Urinary bladder (tissue), 4 donors: Measurements from ENCODE around the gene HSD17B1. TPM values are rescaled to one million over a fixed set of nuclear protein-coding genes. Genes with fewer than 3 reads are reported as not detected.

Source experiments
- DNase-seq: peaks from one replicate; pipeline ENCODE4 v3.0.0-alpha.2; 2015; ENCODE audit errors: extremely low spot score
- H3K27ac ChIP-seq: one replicate; pipeline ENCODE4 v1.5.1; 2013; ENCODE audit warnings: low read depth, mild to moderate bottlenecking, moderate library complexity
- H3K36me3 ChIP-seq: one replicate; pipeline ENCODE4 v1.6.1; 2013; ENCODE audit warnings: mild to moderate bottlenecking, moderate library complexity; ENCODE audit not compliant: insufficient read depth
- H3K4me1 ChIP-seq: one replicate; pipeline ENCODE4 v1.6.1; 2013; ENCODE audit warnings: mild to moderate bottlenecking, moderate library complexity; ENCODE audit not compliant: insufficient read depth
- H3K4me3 ChIP-seq: one replicate; pipeline ENCODE4 v1.5.1; 2013; ENCODE audit warnings: low read depth, low read length
- WGBS: extraction: QIAGEN DNeasy Blood & Tissue Kit; methylation state at CpG from one replicate; pipeline ENCODE4 v1.1.7; 2013; 5-methylcytosine and 5-hydroxymethylcytosine counted together
- polyA plus RNA-seq: library from polyadenylated mRNA; stranded (reverse); fragments of 200-250 nt; gene quantifications from one replicate; pipeline ENCODE4 v1.2.3, GENCODE V29; 2013
- total RNA-seq: library from RNA; depleted of rRNA; stranded (reverse); fragments of >200 nt; gene quantifications from one replicate; pipeline ENCODE4 v1.2.3, GENCODE V29; 2014
- donor health status: healthy with polysubstance abuse.
- donor health status: healthy.

The HSD17B1 gene
- total and polyA plus RNA-seq, 2 donors = 1.5 to 2.5 TPM

- WGBS = 84% methylated on average over 4 of the region's 4 CpGs
- H3K4me1 ChIP-seq = no peaks in the 10 kb centered on the region
- no peak overlapping the region for H3K27ac ChIP-seq
- no peak for DNase-seq
- no peak overlapping the region for H3K4me3 ChIP-seq
- H3K36me3 ChIP-seq = peaks cover 9% of the 10 kb centered on the region
Observed at GRCh38 chr17:42573095-42573494, 20.4 kb downstream of the HSD17B1 start.

- Histone ChIP-seq H3K36me3 (peaks cover 9% of the 10 kb centered on the region), H3K4me1 (no peaks in the 10 kb centered on the region), H3K4me3 (no peak overlapping the region), H3K27ac (no peak overlapping the region)
- 84% methylated on average over 3 of the region's 3 CpGs for WGBS
- DNase-seq = no peak
Observed at GRCh38 chr17:42574463-42574862, 21.7 kb downstream of the HSD17B1 start.

- no peak overlapping the region for H3K27ac ChIP-seq
- no peak for DNase-seq
- WGBS = 5% methylated on average over 18 of the region's 18 CpGs
- no peaks in the 10 kb centered on the region for H3K4me1 ChIP-seq
- peak overlapping the region; percentile 51 for H3K4me3 ChIP-seq
- peaks cover 11% of the 10 kb centered on the region for H3K36me3 ChIP-seq
Observed at GRCh38 chr17:42577140-42577531, 24.4 kb downstream of the HSD17B1 start.

GRCh38 chr17:42577532-42578281 lies 25.0 kb downstream of the HSD17B1 start, which contains the start of gene PSMC3IP:
Gene PSMC3IP, minus strand, starts transcription at chr17:42577729. Its CDS starts 43 bp downstream, at chr17:42577686.
- under 1% methylated on average over 52 of the region's 52 CpGs for WGBS
- DNase-seq = peak; percentile 81
- Histone ChIP-seq H3K4me3 (peak within 1 kb of the TSS; percentile 51), H3K4me1 (no peaks in the 10 kb centered on the region), H3K36me3 (peaks cover 10% of the 10 kb centered on the region), H3K27ac (peak within 1 kb of the TSS; percentile 38)

GRCh38 chr17:42578282-42578869 lies 25.7 kb downstream of the HSD17B1 start:
- Histone ChIP-seq H3K36me3 (peaks cover 4% of the 10 kb centered on the region), H3K4me1 (no peaks in the 10 kb centered on the region), H3K4me3 (peak overlapping the region; percentile 51), H3K27ac (peak overlapping the region; percentile 38)
- no peak for DNase-seq
- WGBS = under 1% methylated on average over 20 of the region's 20 CpGs

- no peak for DNase-seq
- H3K36me3 ChIP-seq = peaks cover 9% of the 10 kb centered on the region
- H3K4me1 ChIP-seq = no peaks in the 10 kb centered on the region
- 40% methylated on average over 2 of the region's 2 CpGs for WGBS
- no peak overlapping the region for H3K27ac ChIP-seq
- H3K4me3 ChIP-seq = no peak overlapping the region
Observed at GRCh38 chr17:42579794-42580551, 27.2 kb downstream of the HSD17B1 start.

- H3K4me1 ChIP-seq = no peaks in the 10 kb centered on the region
- 91% methylated on average over 10 of the region's 10 CpGs for WGBS
- H3K27ac ChIP-seq = no peak overlapping the region
- DNase-seq = no peak
- no peak overlapping the region for H3K4me3 ChIP-seq
- peaks cover 9% of the 10 kb centered on the region for H3K36me3 ChIP-seq
Observed at GRCh38 chr17:42581744-42582270, 29.1 kb downstream of the HSD17B1 start.

GRCh38 chr17:42584880-42585279 lies 32.2 kb downstream of the HSD17B1 start:
- WGBS = 85% methylated on average over 9 of the region's 9 CpGs
- Histone ChIP-seq H3K36me3 (peaks cover 9% of the 10 kb centered on the region), H3K4me1 (no peaks in the 10 kb centered on the region)

GRCh38 chr17:42585353-42585752 lies 32.6 kb downstream of the HSD17B1 start:
- WGBS = 38% methylated on average over 1 of the region's 1 CpG
- Histone ChIP-seq H3K36me3 (peaks cover 9% of the 10 kb centered on the region), H3K4me1 (no peaks in the 10 kb centered on the region), H3K4me3 (no peak overlapping the region), H3K27ac (no peak overlapping the region)
- DNase-seq = no peak

More at GRCh38 chr17:42584880-42585279, 32.2 kb downstream of the HSD17B1 start:
- no peak overlapping the region for H3K4me3 ChIP-seq
- H3K27ac ChIP-seq = no peak overlapping the region
- no peak for DNase-seq

- H3K4me1 ChIP-seq = no peaks in the 10 kb centered on the region
- no peak for DNase-seq
- WGBS = 79% methylated on average over 7 of the region's 7 CpGs
- peaks cover 9% of the 10 kb centered on the region for H3K36me3 ChIP-seq
- no peak overlapping the region for H3K4me3 ChIP-seq
- H3K27ac ChIP-seq = peak overlapping the region; percentile 62
Observed at GRCh38 chr17:42586514-42587230, 33.9 kb downstream of the HSD17B1 start.

- no peak for DNase-seq
- H3K36me3 ChIP-seq = no peaks in the 10 kb centered on the region
- no peak overlapping the region for H3K27ac ChIP-seq
- no peaks in the 10 kb centered on the region for H3K4me1 ChIP-seq
- WGBS = 98% methylated on average over 2 of the region's 2 CpGs
- H3K4me3 ChIP-seq = no peak overlapping the region
Observed at GRCh38 chr17:42590886-42591285, 38.2 kb downstream of the HSD17B1 start.

GRCh38 chr17:42591411-42591810 lies 38.7 kb downstream of the HSD17B1 start:
- no peak for DNase-seq
- 91% methylated on average over 9 of the region's 9 CpGs for WGBS
- no peak overlapping the region for H3K27ac ChIP-seq
- no peaks in the 10 kb centered on the region for H3K4me1 ChIP-seq
- H3K36me3 ChIP-seq = no peaks in the 10 kb centered on the region
- no peak overlapping the region for H3K4me3 ChIP-seq

- Histone ChIP-seq H3K27ac (no peak overlapping the region), H3K36me3 (no peaks in the 10 kb centered on the region), H3K4me1 (no peaks in the 10 kb centered on the region), H3K4me3 (no peak overlapping the region)
- 81% methylated on average over 3 of the region's 3 CpGs for WGBS
- no peak for DNase-seq
Observed at GRCh38 chr17:42596386-42596785, 43.7 kb downstream of the HSD17B1 start.
